H1 (cell line): ENCODE measurements around the gene OR4M2. TPM values are rescaled to one million over a fixed set of nuclear protein-coding genes. Genes with fewer than 3 reads are reported as not detected.
"Not testable (repeated sequence)": the region's sequence is repeated elsewhere in the genome, so short reads cannot be mapped to it uniquely, and the experiment has no call there.

Experiments
- CTCF ChIA-PET: fragments of 300-600 bp; sonication (Branson Sonifier 250); formaldehyde crosslinking; loops from one replicate; lab custom pipeline; 2021; ENCODE audit not compliant: partially characterized antibody; lab: Charles Lee
- POLR2A ChIA-PET: fragments of 300-600 bp; sonication (Branson Sonifier 250); formaldehyde crosslinking; loops from one replicate; lab custom pipeline; 2021; ENCODE audit warnings: inconsistent platforms; ENCODE audit not compliant: partially characterized antibody; lab: Charles Lee
- DNase-seq, 2 experiments: peaks; one replicate each; pipeline versions ENCODE4 v3.0.0 to v3.0.0-alpha.2; 2010 to 2022; ENCODE audit warnings: low spot score in 2 of 2, low read depth in 1 of 2, mixed read lengths in 1 of 2
- FAIRE-seq: peaks from 2 replicates; lab custom pipeline; 2011; peaks lifted over from hg19 to GRCh38; lab: Jason Lieb, UNC
- H2AFZ ChIP-seq: 2 replicates; pipeline ENCODE4 v1.8.1; 2012; ENCODE audit warnings: low read length, inconsistent platforms
- H2AK5ac ChIP-seq: 2 replicates; pipeline ENCODE4 v1.6.1; 2013; ENCODE audit warnings: low read depth, low read length
- H2BK120ac ChIP-seq: replicated peaks from 2 replicates; pipeline ENCODE3; 2013; ENCODE audit warnings: low read depth, low read length, inconsistent platforms
- H2BK12ac ChIP-seq: 2 replicates; pipeline ENCODE4 v1.6.1; 2013; ENCODE audit warnings: low read depth, low read length
- H2BK15ac ChIP-seq: 2 replicates; pipeline ENCODE4 v1.6.1; 2013; ENCODE audit warnings: low read length
- H2BK20ac ChIP-seq: 2 replicates; pipeline ENCODE4 v1.6.1; 2013; ENCODE audit warnings: low read length
- H2BK5ac ChIP-seq: 2 replicates; pipeline ENCODE4 v1.6.1; 2013; ENCODE audit warnings: low read depth, low read length
- H3K14ac ChIP-seq: 2 replicates; pipeline ENCODE4 v1.6.1; 2013; ENCODE audit warnings: inconsistent platforms; ENCODE audit not compliant: insufficient read length
- H3K18ac ChIP-seq: 2 replicates; pipeline ENCODE4 v1.6.1; 2013; ENCODE audit warnings: low read length; ENCODE audit errors: extremely low read depth
- H3K23ac ChIP-seq: 2 replicates; pipeline ENCODE4 v1.6.1; 2013; ENCODE audit warnings: inconsistent platforms; ENCODE audit not compliant: insufficient read length
- H3K23me2 ChIP-seq: 2 replicates; pipeline ENCODE4 v1.6.1; 2013; ENCODE audit warnings: low read depth, low read length
- H3K27ac ChIP-seq: 2 replicates; pipeline ENCODE4 v1.6.1; 2011; ENCODE audit warnings: low read depth, low read length, inconsistent platforms
- H3K27me3 ChIP-seq, 4 experiments: replicated peaks in 1 of 4; 1 replicate in 1 of 4; 2 replicates in 3 of 4; pipeline versions ENCODE4 v1.6.1 to v1.8.1; 2011 to 2013; ENCODE audit warnings: low read length in 3 of 4, mild to moderate bottlenecking in 3 of 4, inconsistent platforms in 2 of 4, mixed read lengths in 2 of 4, moderate library complexity in 1 of 4; ENCODE audit not compliant: control insufficient read depth in 3 of 4, insufficient read depth in 3 of 4; ENCODE audit errors: extremely low read depth in 1 of 4
- H3K36me3 ChIP-seq, 4 experiments: 2 replicates each; pipeline versions ENCODE4 v1.6.1 to v1.8.1; 2011 to 2013; ENCODE audit warnings: mild to moderate bottlenecking in 4 of 4, low read length in 3 of 4, moderate library complexity in 2 of 4, control low read depth in 1 of 4, inconsistent platforms in 1 of 4; ENCODE audit not compliant: insufficient read depth in 4 of 4, control insufficient read depth in 2 of 4
- H3K4ac ChIP-seq: replicated peaks from 2 replicates; pipeline ENCODE3; 2013; ENCODE audit warnings: low read length, low read depth, mixed read lengths, inconsistent platforms; ENCODE audit not compliant: insufficient read length
- H3K4me1 ChIP-seq, 4 experiments: replicated peaks in 1 of 4; 1 replicate in 1 of 4; 2 replicates in 3 of 4; pipeline versions ENCODE4 v1.6.1 to v1.8.1; 2011 to 2013; ENCODE audit warnings: low read length in 3 of 4, inconsistent platforms in 2 of 4, mixed read lengths in 1 of 4; ENCODE audit not compliant: insufficient read depth in 4 of 4, control insufficient read depth in 3 of 4
- H3K4me2 ChIP-seq, 2 experiments: 2 replicates each; pipeline versions ENCODE4 v1.6.1 to v1.8.1; 2011 to 2013; ENCODE audit warnings: low read depth in 2 of 2, low read length in 2 of 2, control low read depth in 1 of 2, inconsistent platforms in 1 of 2, mild to moderate bottlenecking in 1 of 2; ENCODE audit not compliant: insufficient read depth in 1 of 2
- H3K4me3 ChIP-seq, 4 experiments: fragments of 200-600, 300-600 bp in 1 of 4; sonication (generic), shearing (Covaris generic), sonication (Bioruptor Twin) in 1 of 4; 2 replicates each; pipeline versions ENCODE4 v1.5.1 to v1.8.1; 2011 to 2016; ENCODE audit warnings: low read length in 4 of 4, low read depth in 3 of 4, control low read depth in 2 of 4, inconsistent platforms in 2 of 4, mild to moderate bottlenecking in 2 of 4, mixed read lengths in 1 of 4, moderate library complexity in 1 of 4; ENCODE audit not compliant: insufficient read depth in 2 of 4; ENCODE audit errors: extremely low read depth in 1 of 4
- H3K56ac ChIP-seq: replicated peaks from 2 replicates; pipeline ENCODE3; 2013; ENCODE audit warnings: low read depth, mild to moderate bottlenecking, mixed read lengths, low read length, inconsistent platforms; ENCODE audit not compliant: insufficient read length
- H3K79me1 ChIP-seq: 2 replicates; pipeline ENCODE4 v1.6.1; 2013; ENCODE audit warnings: low read depth, low read length, control low read depth
- H3K79me2 ChIP-seq, 2 experiments: 2 replicates each; pipeline versions ENCODE4 v1.6.1 to v1.8.1; 2012 to 2013; ENCODE audit warnings: low read length in 2 of 2, mild to moderate bottlenecking in 2 of 2, inconsistent platforms in 1 of 2; ENCODE audit not compliant: insufficient read depth in 2 of 2, control insufficient read depth in 1 of 2
- H3K9ac ChIP-seq, 4 experiments: replicated peaks in 1 of 4; 1 replicate in 1 of 4; 2 replicates in 3 of 4; pipeline versions ENCODE4 v1.6.1 to v1.8.1; 2011 to 2013; ENCODE audit warnings: low read depth in 3 of 4, low read length in 3 of 4, control low read depth in 2 of 4, mild to moderate bottlenecking in 2 of 4, moderate library complexity in 2 of 4, inconsistent platforms in 1 of 4; ENCODE audit errors: extremely low read depth in 1 of 4
- H3K9me3 ChIP-seq, 2 experiments: 2 replicates each; pipeline versions ENCODE4 v1.6.1 to v1.8.1; 2012 to 2013; ENCODE audit warnings: mild to moderate bottlenecking in 2 of 2, moderate library complexity in 2 of 2, control low read depth in 1 of 2, inconsistent platforms in 1 of 2, low read depth in 1 of 2, low read length in 1 of 2, mixed read lengths in 1 of 2; ENCODE audit not compliant: insufficient read depth in 2 of 2
- H4K20me1 ChIP-seq, 2 experiments: replicated peaks in 1 of 2; 2 replicates each; pipeline versions ENCODE3 to v1.8.1; 2011 to 2013; ENCODE audit warnings: inconsistent platforms in 2 of 2, low read length in 2 of 2, mild to moderate bottlenecking in 1 of 2; ENCODE audit not compliant: insufficient read depth in 2 of 2, control insufficient read depth in 1 of 2
- H4K5ac ChIP-seq: 2 replicates; pipeline ENCODE4 v1.6.1; 2013; ENCODE audit warnings: low read length, low read depth, mixed read lengths, inconsistent platforms; ENCODE audit not compliant: insufficient read length
- H4K8ac ChIP-seq: 2 replicates; pipeline ENCODE4 v1.8.0; 2013; ENCODE audit warnings: mild to moderate bottlenecking, moderate library complexity, low read length, inconsistent platforms; ENCODE audit not compliant: insufficient read depth; ENCODE audit errors: extremely low read depth
- H4K91ac ChIP-seq: replicated peaks from 2 replicates; pipeline ENCODE3; 2013; ENCODE audit warnings: low read length, mixed read lengths, inconsistent platforms; ENCODE audit not compliant: insufficient read length
- WGBS, 2 experiments: shearing (Covaris generic) in 1 of 2; methylation state at CpG; one replicate each; pipeline versions ENCODE4 v1.1.6 to v1.1.7; 2013 to 2015; ENCODE audit warnings: low lambda C conversion rate in 2 of 2, mixed read lengths in 2 of 2, inconsistent platforms in 1 of 2, low coverage in 1 of 2, missing lambda C conversion rate in 1 of 2; ENCODE audit not compliant: insufficient replicate concordance in 2 of 2, insufficient coverage in 1 of 2, insufficient read length in 1 of 2; ENCODE audit errors: extremely low coverage in 1 of 2, missing lambda C conversion rate in 1 of 2; 5-methylcytosine and 5-hydroxymethylcytosine counted together
- polyA plus RNA-seq, 7 experiments: library from polyadenylated mRNA; depleted of rRNA in 3 of 7; stranded (reverse) in 5 of 7; unstranded in 2 of 7; fragments of >200 nt in 5 of 7; fragments of 200-250 nt in 2 of 7; gene quantifications; 1 replicate in 5 of 7; 2 replicates in 1 of 7; 4 replicates in 1 of 7; pipeline versions ENCODE4 v1.2.1 to v1.2.3, GENCODE V29; 2011 to 2013; ENCODE audit warnings: missing spikeins in 2 of 7, mixed read lengths in 2 of 7
- total RNA-seq: library from RNA; stranded (reverse); fragmentation: NEBNext Ultra II Directional; extraction: Animal tissue kit (Norgen Biotek cat#: 25700); gene quantifications from 2 replicates; pipeline ENCODE4 v1.2.1, GENCODE V29; 2021

Gene OR4M2
- total and polyA plus RNA-seq, 2 of the 8 experiments (the other 6 are each of a cell fraction or from before 2014, with no cell fraction given), result not detected

DNA sequence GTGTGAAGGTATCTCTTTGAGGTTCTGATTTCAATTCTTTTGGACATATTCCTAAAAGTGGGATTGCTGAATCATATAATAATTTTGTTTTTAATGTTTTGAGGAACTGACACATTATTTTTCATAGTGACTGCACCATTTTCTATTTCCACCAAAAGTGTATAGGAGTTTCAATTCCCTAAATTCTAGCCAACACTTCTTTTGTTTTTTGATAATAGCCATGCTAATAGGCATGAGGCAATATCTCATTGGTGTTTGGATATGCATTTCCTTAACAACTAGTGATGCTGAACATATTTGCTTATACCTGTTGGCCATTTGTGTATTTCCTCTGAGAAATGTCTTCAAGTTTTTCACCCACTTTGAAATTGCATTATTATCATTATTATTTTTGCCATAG is 11.1 kb upstream of the OR4M2 start:
- H2BK20ac ChIP-seq, FAIRE-seq, POLR2A ChIA-PET: not testable (repeated sequence)

DNA sequence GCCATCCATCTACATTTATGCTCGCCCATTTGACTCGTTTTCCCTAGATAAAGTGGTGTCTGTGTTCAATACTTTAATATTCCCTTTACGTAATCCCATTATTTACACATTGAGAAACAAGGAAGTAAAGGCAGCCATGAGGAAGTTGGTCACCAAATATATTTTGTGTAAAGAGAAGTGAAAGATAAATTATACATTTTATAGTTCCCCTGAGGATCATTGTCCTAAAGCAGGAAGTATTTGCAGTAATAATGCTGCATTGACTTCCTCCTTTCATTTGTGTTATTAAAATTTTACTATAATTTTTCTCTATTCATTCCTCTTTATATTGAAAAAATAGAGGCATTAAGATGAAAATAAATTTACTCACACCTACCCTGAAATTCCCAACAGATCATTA is 1.1 kb downstream of the OR4M2 start:
- DNase-seq, H2BK20ac ChIP-seq, H3K27ac ChIP-seq, H3K4me2 ChIP-seq, H4K5ac ChIP-seq, FAIRE-seq, H2BK15ac ChIP-seq, H3K4me3 ChIP-seq, H2AK5ac ChIP-seq, H3K23me2 ChIP-seq, H3K9ac ChIP-seq, H2AFZ ChIP-seq, H3K9me3 ChIP-seq, H2BK5ac ChIP-seq, H3K4me1 ChIP-seq, H3K4ac ChIP-seq, H2BK120ac ChIP-seq, H3K23ac ChIP-seq, H3K36me3 ChIP-seq, H3K18ac ChIP-seq, H3K14ac ChIP-seq, H2BK12ac ChIP-seq, H4K91ac ChIP-seq, H4K8ac ChIP-seq, H3K56ac ChIP-seq, POLR2A ChIA-PET, H3K79me1 ChIP-seq, H4K20me1 ChIP-seq, H3K27me3 ChIP-seq, H3K79me2 ChIP-seq, CTCF ChIA-PET: not testable (repeated sequence)
- WGBS, 2 experiments, result no CpG with 5 or more reads among the region's 3 CpGs

More for the DNA sequence above, 11.1 kb upstream of the OR4M2 start:
- H4K5ac ChIP-seq, H3K27ac ChIP-seq, H2AFZ ChIP-seq, H3K4me3 ChIP-seq, H3K79me1 ChIP-seq, H3K14ac ChIP-seq, H2AK5ac ChIP-seq, H4K8ac ChIP-seq, H3K4me2 ChIP-seq, DNase-seq, H3K4me1 ChIP-seq, H3K79me2 ChIP-seq, H3K23me2 ChIP-seq, H3K9ac ChIP-seq, H3K18ac ChIP-seq, H3K36me3 ChIP-seq, H3K27me3 ChIP-seq, H3K56ac ChIP-seq, H3K4ac ChIP-seq, H2BK15ac ChIP-seq, H4K20me1 ChIP-seq, CTCF ChIA-PET, H2BK12ac ChIP-seq, H2BK5ac ChIP-seq, H3K9me3 ChIP-seq, H4K91ac ChIP-seq, H2BK120ac ChIP-seq, H3K23ac ChIP-seq: not testable (repeated sequence)
